Astrocyte of the hippocampus (primary cell): Measurements from ENCODE around the gene MXD1.
"Not testable (repeated sequence)": the region's sequence is repeated elsewhere in the genome, so short reads cannot be mapped to it uniquely, and the experiment has no call there.

Experiments
- DNase-seq: peaks from one replicate; pipeline ENCODE4 v3.0.0; 2011; ENCODE audit warnings: low read depth, low spot score

The MXD1 gene, protein sequence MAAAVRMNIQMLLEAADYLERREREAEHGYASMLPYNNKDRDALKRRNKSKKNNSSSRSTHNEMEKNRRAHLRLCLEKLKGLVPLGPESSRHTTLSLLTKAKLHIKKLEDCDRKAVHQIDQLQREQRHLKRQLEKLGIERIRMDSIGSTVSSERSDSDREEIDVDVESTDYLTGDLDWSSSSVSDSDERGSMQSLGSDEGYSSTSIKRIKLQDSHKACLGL

DNA sequence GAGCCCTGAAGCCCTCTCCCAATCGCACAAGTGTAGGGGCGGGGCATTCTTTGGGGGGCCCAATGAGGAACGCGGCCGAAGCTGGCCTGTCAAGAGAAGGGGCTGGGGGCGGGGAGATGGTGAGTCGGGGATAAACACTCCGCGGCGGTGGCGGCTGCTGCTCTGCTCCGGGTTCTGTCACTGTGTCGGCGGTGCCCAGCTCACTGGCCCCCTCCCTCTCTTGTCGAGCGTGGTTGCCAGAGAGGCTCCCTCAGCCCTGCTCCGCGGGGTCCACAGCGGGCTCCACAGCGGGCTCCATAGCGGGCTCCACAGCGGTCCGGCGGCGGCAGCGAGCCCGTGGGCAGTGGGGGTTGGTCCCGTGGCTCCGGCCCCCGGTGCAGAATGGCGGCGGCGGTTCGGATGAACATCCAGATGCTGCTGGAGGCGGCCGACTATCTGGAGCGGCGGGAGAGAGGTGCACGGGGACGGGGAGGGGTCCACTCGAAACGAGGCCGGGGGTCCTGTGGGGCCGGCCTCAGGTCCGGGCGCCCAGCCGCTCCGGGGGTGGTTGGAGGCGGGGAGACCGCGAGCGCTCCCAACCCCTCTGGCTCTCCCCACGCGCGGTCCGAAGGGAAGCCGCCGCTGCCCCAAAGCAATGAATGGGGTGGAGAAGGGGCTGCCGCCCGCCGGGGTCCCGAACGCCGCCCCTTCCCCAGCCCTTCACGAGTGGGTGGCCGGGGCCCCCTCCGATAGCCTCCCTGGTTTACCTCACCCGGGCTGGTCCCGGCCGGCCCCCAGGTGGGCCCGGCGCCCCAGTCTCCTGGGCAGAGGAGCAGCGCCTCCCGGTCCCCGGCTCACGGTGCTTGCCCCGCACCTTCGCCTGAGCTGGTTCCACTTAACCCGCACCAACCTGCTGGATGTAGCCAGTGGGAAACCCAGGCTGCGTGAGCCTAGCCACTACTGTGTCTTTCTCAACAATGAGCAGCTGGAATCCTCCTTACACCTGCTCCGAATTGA lies at the start of gene MXD1:
Gene MXD1, plus strand, starts transcription at position 160 of the 996 bp plus-strand sequence. Its CDS starts 222 bp downstream, at position 382.
- peak; percentile 41 for DNase-seq

DNA sequence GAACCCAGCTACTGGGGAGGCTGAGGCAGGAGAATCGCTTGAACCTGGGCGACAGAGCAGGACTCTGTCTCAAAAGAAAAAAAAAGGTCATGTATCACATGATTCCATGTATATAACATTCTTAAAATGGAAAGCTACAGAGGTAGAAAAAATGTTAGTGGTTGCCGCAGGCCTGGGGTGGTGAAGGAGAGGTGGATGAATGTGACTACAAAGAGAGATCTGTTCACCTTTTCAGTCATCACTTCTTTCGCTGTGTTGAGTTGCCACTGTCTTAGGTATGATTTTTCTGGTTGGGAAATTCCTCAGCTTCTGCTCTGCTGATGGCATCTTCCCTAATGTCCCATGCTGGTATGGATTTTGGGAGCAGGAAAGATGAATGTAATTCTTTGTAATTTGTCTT lies 26.5 kb upstream of the MXD1 start:
- DNase-seq: no peak

DNA sequence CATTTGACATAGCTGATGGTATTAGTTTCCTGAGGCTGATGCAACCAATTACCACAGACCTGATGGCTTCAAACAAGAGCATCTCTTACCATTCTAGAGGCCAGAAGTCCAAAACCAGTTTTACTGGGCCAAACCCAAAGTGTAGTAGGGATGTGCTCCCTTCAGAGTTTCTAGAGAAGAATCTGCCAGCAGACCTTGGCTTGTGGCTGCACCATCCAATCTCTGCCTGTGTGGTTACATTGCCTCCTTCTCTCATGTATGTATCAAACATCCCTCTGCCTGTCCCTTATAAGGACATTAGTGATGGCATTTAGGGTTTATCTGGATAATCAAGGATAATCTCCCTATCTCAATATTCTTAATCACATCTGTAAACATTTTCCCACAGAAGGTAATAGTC lies 25.6 kb upstream of the MXD1 start:
- DNase-seq: no peak

DNA sequence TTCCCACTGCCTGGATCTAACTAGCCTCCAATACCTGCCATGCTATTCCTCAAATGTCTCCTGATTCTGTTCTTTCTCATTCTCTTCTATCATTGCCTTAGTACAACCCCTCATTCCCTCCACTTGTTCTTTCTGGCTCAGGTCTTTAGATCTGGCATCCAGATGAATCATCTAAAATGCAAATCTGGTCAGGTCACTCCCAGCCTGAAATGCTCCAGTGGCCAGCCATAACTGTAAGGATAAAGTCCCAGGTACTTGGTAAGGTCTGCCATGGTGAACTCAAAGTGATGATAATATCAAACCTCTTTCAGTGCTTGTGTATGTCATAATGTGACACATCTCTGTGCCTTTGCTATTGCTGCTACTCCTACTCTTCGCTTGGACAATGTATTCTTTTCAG lies 24.0 kb upstream of the MXD1 start:
- peak; percentile 5 for DNase-seq

DNA sequence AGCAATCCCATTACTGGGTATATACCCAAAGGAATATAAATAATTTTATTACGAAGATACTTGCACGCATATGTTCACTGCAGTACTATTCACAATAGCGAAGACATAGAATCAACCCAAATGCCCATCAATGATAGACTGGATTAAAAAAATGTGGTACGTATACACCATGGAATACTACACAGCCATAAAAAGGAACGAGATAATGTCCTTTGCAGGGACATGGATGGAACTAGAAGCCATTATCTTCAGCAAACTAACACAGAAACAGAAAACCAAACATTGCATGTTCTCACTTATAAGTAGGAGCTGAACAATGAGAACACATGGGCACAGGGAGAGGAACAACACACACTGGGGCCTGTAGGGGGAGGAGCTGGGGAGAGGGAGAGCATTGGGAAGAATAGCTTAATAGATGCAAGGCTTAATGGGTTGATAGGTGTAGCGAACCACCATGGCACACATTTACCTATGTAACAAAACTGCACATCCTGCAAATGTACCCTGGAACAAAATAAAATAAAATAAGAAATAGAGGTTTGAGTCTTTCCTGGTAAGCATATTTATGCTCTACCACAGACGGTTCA lies 22.0 kb upstream of the MXD1 start:
- DNase-seq: not testable (repeated sequence)

DNA sequence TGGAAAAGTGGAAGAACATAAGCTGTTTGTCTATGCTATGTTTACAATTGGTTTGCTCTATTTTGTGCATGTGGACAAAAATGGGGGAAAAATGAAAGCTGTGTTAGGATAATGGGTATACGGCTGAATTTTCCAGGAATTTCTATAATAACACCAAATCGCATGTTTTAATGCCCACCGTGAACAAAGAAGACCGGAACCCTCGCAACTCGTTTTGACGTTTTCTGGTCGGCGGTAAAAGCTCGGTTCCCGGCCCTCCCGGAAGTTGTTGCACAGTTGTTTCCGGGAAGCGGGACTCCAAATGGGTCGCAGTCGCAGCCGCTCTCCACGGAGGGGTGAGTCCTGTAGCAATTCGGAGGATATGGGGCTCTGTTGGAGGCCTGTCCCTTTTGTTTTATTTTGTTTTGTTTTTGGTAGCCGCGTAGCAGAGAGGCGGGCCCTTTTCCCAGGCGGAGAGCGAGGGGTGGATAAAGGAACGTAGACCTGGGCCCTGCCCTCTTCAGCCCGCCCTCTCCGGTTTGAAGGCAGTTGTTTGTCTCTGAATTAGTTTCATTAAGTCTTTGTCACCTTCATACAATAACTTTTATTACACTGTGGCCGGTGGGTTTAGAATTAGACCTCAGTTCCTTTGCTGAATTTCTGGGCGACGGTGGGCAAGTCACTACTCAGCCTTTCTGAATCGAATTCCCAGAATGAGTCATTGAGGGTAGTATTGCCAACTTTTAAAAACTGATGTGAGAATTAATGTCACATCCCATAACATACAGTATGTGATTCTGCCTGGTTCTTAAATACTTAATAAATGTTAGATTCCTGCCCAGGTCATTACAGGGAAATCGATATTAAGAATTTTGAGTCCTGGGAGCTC lies 21.0 kb upstream of the MXD1 start, which contains the start of gene SNRNP27:
Gene SNRNP27, plus strand, starts transcription at position 273 of the 868 bp plus-strand sequence. Its CDS starts 29 bp downstream, at position 302.
- peak; percentile 89 for DNase-seq

DNA sequence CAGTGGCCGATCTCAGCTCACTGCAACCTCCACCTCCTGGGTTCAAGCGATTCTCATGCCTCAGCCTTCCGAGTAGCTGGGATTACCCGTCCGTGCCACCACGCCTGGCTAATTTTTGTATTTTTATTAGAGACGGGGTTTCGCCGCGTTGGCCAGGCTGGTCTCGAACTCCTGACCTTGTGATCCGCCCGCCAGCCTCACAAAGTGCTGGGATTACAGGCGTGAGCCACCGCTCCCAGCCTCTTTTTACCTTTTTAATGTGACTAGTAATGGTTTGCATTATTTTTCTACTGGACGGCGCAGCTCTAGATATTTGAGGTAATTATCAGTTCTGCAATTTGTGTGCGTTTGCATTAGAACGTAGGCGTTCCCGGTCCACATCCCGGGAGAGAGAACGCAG lies 20.2 kb upstream of the MXD1 start:
- not testable (repeated sequence) for DNase-seq

DNA sequence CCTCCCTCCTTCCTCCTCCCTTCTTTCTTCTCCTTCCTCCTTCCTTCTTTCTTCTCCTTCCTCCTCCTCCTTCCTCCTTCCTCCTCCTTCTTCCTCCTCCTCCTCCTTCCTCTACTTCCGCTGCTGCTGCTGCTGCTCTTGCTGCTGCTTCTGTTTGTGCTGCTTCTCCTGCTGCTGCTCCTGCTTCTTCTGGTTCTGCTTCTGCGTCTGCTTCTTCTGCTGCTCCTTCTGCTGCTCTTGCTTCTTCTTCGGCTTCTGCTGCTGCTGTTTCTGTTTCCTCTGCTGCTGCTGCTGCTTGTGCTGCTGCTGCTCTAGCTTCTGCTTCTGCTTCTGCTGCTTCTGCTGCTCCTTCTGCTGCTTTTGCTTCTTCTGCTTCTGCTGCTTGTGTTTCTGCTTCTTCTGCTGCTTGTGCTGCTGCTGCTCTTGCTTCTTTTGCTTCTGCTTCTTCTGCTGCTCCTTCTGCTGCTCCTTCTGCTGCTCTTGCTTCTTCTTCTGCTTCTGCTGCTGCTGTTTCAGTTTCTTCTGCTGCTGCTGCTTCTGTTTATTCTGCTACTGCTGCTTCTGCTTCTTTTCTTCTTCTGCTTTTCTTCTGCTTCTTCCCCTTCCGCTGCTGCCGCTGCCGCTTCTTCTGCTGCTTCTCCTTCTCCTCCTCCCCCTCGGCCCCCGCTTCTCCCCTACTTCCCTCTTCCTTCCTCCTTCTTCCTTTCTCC lies 12.5 kb upstream of the MXD1 start:
- DNase-seq: no peak

DNA sequence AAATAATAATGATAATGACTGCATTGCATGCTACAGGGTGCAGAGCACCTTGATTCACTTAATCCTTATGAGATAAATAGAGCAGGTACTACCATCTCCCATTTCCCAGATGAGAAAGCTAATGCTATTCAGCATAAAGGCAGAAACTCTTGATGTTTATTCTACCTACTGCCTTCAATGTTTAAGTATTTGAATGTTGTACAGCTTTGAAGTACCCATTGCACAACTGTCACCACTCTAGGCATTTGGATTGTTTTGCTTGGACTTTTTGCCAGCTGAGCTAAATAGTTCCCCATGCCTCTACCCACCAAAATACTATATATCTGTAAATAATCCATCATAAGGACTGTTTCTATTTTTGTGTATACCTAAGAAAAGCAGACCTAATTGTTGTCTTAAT lies 7.7 kb upstream of the MXD1 start:
- DNase-seq: no peak

DNA sequence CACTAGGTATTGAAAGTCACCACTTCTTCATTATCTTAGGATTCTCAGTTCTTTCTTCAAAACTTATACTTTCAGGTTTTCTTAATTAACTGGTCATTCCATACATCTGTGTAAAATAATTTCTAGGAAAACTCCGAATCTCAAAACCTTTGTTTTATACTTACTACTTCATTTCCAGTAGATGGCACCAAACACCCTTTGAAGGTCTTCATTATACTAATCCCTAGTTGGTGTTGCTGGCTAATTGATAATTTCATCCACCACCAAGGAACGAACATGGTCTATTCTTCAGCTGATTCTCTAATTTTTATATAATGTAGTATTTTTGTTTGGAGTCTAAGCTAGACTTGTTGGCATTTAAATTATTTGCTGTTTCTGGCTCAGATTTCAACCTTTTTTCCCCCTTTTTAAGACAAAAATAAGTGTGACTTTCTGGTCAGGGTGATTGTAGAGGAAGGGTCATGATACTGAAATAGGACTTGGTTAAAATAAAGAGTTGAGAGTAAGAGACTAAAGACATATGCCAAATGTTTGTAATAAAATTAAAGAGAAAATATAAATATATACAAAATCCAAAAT lies 2.8 kb upstream of the MXD1 start:
- DNase-seq: peak; percentile 71

DNA sequence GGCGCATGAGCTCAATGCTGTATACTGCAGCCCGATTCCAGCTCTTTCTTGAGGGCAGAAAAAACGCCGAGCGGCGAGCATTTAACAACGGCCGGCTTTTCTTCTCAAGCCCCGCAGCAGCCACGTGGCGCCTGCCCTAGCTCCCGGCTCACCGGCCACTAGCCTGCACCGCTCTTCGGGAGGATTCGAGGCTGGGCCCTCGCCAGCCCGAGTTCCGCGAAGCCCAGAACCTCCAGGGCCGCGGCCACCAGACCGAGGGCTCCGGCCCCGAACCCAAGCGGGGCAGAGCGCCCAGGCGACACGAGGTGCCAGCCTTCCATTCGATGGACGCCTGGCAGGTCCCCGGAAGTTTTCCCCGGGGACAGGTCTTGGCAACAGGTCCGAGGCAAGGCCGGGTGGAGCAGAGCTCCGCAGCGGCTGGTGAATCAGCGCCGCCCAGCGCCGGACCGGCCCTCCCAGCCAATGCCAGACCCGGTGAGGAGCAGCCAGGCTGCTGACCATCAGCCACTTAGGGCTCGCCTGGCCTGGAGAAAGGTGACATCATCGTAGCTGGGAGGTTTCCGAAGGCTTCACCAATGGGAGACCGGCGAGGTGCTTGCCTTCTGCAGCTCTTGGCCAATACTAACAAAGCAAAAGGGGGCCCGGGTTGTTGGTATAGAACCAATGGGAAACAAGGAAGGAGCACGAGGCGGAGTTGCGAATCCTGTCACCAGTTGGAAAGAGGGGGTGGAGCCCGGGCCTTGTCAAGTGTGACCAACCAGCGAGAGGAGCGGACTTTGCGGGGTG lies 552 bp upstream of the MXD1 start:
- DNase-seq: peak; percentile 100

DNA sequence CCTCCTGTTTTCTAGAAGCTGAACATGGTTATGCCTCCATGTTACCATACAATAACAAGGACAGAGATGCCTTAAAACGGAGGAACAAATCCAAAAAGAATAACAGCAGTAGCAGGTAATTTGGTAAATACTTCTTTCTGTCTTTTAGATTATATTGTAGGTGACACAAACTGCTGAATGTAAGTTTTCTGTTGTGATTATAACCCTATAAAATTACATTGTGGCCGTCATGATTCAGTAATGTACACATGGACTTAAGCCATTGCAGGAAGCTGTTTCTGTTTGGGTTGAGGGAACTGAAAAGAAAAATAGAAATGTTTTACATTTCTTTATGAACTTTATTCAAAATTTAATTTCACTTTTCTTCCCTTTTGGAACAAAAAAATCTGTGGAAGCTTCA lies 1.2 kb downstream of the MXD1 start:
- DNase-seq: no peak

DNA sequence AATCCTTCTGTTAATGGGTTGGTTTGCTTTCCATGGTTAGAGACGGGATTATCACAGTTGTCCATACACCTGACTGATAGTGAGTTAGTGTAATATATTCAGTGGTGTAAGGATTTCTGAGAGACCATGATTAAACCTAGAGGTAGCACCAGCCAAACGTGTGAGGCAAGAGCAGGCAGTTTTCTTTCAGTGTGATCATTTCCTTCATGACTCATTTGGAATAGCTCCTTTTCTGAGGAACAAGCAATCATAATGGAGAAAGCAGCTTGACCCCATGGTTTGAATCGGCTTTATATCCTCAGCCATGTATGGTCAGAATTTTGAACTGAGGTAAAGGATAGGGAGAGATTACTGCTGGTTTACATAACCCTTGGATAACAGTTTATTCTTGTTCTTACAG lies 2.9 kb downstream of the MXD1 start:
- DNase-seq: peak; percentile 82

DNA sequence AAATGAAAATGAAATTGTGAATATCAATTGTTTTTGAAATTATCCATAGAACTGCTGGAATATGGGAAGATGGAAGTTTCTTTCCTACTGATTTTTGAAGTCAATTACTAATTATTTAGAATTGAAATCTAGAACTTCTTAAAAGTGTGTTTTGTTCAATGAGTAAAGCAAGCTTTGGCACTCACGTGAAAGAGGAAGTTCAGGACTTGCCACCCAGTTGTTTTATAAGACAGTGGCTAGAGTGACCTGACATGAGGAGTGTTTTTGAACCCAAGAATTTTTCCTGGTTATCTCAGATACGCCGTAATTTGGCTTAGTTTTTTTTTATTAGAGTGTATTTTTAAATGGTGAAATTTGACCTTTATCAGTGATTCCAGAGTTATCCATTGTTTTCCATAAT lies 3.5 kb downstream of the MXD1 start:
- DNase-seq: no peak

DNA sequence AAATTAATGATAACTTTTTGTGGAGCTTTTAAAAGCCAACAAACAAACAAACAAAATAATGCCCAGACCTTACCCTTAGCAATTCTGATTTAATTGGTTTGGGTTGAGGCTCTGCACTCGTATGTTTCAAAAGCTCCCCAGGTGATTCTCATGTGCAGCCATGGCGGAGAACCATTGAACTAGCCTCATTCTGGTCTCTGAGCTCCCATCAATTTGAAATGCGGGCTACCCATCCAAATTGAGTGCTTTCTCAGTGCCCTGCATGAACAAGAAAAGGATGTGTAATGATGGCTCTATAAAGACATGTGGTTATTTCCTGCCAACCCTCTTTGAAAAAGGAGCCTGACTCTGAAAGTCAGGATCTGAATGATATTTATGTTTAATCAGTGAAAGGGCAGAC lies 8.2 kb downstream of the MXD1 start:
- no peak for DNase-seq

DNA sequence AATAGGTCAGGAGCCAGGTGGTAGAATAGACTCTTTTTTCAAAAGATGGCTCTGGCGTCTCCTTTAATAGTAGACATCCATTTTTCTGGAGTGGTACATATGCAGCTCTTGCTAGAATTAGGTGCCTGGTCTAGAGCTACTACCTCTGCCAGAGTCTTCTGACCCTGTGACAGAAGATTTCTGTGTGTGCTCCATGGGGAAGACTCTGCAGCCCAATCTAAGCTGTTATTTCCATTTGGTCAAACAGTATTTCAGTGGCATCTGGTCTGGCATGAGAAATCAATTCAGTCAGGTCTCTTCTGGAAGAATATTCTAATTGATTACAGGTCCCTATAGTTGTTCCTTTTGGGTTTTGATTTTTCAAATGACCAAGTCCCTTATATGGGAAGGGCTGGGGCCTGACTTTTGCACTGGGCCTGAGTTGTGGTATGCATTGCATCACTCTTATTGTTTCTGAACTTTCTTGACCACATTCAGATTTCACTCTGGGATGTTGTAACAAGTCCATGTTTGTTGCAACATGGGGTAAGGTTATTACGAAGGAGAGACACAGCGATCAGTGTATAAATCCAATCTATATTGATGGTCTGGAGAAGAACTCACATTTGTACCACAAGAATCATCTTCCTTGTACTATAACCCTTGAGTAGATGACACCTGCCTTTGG lies 12.1 kb downstream of the MXD1 start:
- peak; percentile 15 for DNase-seq

DNA sequence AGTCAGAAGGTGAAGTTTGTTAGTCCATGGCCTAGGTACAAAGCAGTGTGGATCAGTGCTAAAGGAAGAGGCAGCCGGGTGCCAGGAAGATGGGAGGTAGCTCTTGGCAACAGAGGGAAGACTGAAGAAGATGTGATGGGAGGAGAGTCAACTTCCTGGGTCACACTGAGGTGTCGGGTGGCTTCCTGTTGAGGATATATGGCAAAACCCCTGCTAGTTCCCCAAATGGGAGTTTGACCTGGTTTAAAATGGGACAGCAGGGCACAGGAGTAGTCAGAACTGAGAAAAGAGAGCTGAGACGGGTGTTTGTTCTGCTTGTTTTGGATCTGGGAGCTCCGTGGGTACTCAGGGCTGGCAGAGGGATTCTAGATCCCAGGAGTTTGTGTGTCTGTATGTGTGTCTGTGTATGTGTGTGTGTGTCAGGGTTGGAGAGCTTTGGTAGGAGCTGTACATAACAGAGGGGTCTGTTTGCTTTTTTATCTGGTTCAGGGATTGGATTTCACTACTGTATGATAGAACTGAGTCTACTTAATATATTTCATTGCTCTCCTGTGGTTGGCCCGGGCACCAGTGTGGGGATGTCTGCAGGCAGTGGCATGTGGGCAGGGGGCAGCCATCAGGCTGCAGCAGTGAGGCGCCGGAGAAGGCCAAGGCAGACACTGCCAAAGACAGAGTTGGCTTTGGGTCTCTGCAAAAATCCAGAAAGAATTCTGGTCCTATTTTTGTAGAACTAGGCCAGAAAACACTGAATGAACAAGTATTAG lies 17.1 kb downstream of the MXD1 start:
- no peak for DNase-seq

DNA sequence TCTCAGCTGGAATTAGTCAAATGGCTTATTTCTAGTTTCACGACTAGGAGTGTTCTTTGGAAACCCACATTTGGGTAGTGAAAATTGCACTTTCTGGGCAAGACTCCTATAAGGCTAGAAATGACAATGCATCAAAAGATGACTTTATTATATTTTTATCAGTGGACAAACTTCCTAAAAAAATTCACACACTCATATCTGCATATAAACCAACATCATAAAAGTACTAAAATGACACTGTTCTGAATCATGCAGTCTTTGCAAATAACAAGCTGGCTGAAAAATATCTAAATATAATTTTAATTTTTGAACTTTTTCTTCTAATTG lies 17.6 kb downstream of the MXD1 start:
- no peak for DNase-seq
